ENCODE data around the gene CXCL3.

DNA sequence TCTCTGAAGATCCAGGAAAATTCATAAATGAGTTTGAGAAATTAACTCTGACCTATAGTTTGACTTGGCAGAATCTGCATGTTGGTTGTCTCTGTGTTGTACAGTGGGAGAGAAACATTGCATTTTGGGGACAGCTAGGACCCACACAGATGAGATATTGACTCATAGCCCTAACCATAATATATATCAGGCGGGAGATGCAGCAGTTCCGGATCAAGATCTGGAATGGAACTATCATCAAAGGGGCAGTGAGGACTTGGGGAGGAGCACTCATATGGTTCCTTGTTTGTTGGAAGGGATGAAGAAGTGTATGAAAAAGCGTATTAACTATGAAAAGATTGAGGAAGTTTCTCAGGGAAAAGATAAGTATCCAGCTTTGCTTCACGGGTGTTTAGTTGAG, 46.5 kb upstream of the CXCL3 start:
- no peak for TF ChIP-seq CTCF (IDR thresholded peaks at IDR 0.05)
- TF ChIP-seq POLR2A (IDR thresholded peaks at IDR 0.05), result no peak

Measured in lower leg skin (tissue), 3 donors.